Vagina (tissue), 2 donors: Measurements from ENCODE around the gene TNRC18. TPM values are rescaled to one million over a fixed set of nuclear protein-coding genes. Genes with fewer than 3 reads are reported as not detected.

ENCODE experiments used
- DNase-seq, 2 donors: peaks; one replicate each; pipeline ENCODE4 v3.0.0-alpha.2; 2017; ENCODE audit errors: extremely low spot score in 2 of 2
- H3K27ac ChIP-seq: fragments of 200-600 bp; sonication (generic); one replicate; pipeline ENCODE4 v1.5.1; 2019
- H3K27me3 ChIP-seq: fragments of 200-600 bp; sonication (generic); one replicate; pipeline ENCODE4 v1.5.1; 2019
- H3K36me3 ChIP-seq, 2 donors: fragments of 200-600 bp; sonication (generic); one replicate each; pipeline ENCODE4 v1.5.1; 2017 to 2019
- H3K4me1 ChIP-seq: fragments of 200-600 bp; sonication (generic); one replicate; pipeline ENCODE4 v1.5.1; 2019
- H3K4me3 ChIP-seq, 2 donors: fragments of 200-600 bp; sonication (generic); 1 replicate in 1 of 2; 2 replicates in 1 of 2; pipeline ENCODE4 v1.5.1; 2016 to 2019
- H3K9me3 ChIP-seq: fragments of 200-600 bp; sonication (generic); one replicate; pipeline ENCODE4 v1.5.1; 2019
- POLR2A ChIP-seq, 2 donors: fragments of 450-650 bp; IDR thresholded peaks; one replicate each; pipeline ENCODE4 v1.6.1; 2017; ENCODE audit warnings: antibody characterized with exemption in 2 of 2, mild to moderate bottlenecking in 2 of 2, moderate library complexity in 2 of 2
- POLR2AphosphoS5 ChIP-seq, 2 donors: sonication (generic); formaldehyde crosslinking; IDR thresholded peaks; one replicate each; pipeline ENCODE4 v1.9.0; 2017; ENCODE audit warnings: antibody characterized with exemption in 2 of 2, mild to moderate bottlenecking in 2 of 2, low read depth in 1 of 2; ENCODE audit not compliant: insufficient read depth in 1 of 2
- intact Hi-C: fragments of 100-400 bp; cut with DNase I; formaldehyde crosslinking; loops from one replicate; pipeline ENCODE4 v1.15.1; 2023
- total RNA-seq: library from RNA; depleted of rRNA; stranded (reverse); fragments of >200 nt; gene quantifications from one replicate; pipeline ENCODE4 v1.2.3, GENCODE V29; 2016
- TF ChIP-seq, protein P1 (sequence below), 3 experiments: fragments of 450-650 bp in 2 of 3; fragments of 200-600 bp in 1 of 3; sonication (generic) in 1 of 3; IDR thresholded peaks; one replicate each; pipeline ENCODE4 v1.5.1; 2017 to 2019; ENCODE audit warnings: antibody characterized with exemption in 3 of 3, mild to moderate bottlenecking in 2 of 3, moderate library complexity in 2 of 3

The TNRC18 gene
- total RNA-seq, 1 donor from 2014 or later, result 79.8 TPM

DNA sequence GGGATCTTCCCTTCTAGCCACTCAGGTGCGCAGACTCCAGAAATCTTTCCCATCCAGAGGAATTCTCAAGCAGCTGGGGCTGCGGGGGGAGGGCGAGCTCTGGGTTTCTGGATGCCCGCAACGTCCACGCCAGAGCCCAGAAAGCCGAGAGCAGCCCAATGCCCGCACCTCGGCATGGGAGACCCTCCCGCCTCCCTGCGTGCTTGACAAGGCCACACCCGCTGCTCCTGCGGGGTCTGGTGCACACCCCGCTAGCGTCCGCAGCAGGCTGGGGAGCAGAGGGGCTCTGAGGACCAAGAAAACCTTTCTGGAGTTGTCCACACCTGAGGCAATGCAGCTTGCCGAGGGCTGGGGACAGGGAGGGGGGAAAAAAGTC is 74.6 kb downstream of the TNRC18 start:
- no peak for DNase-seq
- Histone ChIP-seq H3K4me3 (no peak overlapping the region), H3K27ac (no peak overlapping the region), H3K36me3 (peaks cover 0 to 56% of the 10 kb centered on the region in 2 donors), H3K27me3 (no peaks in the 10 kb centered on the region), H3K4me1 (peaks cover 17% of the 10 kb centered on the region), H3K9me3 (no peaks in the 10 kb centered on the region)
- TF ChIP-seq POLR2AphosphoS5 (IDR thresholded peaks at IDR 0.05; ENCODE audit: insufficient read depth in 1 of 2, low read depth in 1 of 2) (no peak), POLR2A (IDR thresholded peaks at IDR 0.05) (no peak)
- TF ChIP-seq, protein P1, sequence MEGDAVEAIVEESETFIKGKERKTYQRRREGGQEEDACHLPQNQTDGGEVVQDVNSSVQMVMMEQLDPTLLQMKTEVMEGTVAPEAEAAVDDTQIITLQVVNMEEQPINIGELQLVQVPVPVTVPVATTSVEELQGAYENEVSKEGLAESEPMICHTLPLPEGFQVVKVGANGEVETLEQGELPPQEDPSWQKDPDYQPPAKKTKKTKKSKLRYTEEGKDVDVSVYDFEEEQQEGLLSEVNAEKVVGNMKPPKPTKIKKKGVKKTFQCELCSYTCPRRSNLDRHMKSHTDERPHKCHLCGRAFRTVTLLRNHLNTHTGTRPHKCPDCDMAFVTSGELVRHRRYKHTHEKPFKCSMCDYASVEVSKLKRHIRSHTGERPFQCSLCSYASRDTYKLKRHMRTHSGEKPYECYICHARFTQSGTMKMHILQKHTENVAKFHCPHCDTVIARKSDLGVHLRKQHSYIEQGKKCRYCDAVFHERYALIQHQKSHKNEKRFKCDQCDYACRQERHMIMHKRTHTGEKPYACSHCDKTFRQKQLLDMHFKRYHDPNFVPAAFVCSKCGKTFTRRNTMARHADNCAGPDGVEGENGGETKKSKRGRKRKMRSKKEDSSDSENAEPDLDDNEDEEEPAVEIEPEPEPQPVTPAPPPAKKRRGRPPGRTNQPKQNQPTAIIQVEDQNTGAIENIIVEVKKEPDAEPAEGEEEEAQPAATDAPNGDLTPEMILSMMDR (IDR thresholded peaks at IDR 0.05), result no peak
- intact Hi-C loops, result no loop called here

GRCh38 chr7:5348134-5349004 is 75.3 kb downstream of the TNRC18 start:
- no peak for TF ChIP-seq POLR2A (IDR thresholded peaks at IDR 0.05)
- TF ChIP-seq, protein P1 (IDR thresholded peaks at IDR 0.05), result no peak
- H3K4me1 ChIP-seq, result peaks cover 12% of the 10 kb centered on the region
- H3K27me3 ChIP-seq, result no peaks in the 10 kb centered on the region
- no peak for DNase-seq
- intact Hi-C loops, result no loop called here
- no peak overlapping the region for H3K4me3 ChIP-seq
- no peaks in the 10 kb centered on the region for H3K9me3 ChIP-seq
- H3K36me3 ChIP-seq, result peaks cover 0 to 62% of the 10 kb centered on the region in 2 donors
- no peak overlapping the region for H3K27ac ChIP-seq

DNA sequence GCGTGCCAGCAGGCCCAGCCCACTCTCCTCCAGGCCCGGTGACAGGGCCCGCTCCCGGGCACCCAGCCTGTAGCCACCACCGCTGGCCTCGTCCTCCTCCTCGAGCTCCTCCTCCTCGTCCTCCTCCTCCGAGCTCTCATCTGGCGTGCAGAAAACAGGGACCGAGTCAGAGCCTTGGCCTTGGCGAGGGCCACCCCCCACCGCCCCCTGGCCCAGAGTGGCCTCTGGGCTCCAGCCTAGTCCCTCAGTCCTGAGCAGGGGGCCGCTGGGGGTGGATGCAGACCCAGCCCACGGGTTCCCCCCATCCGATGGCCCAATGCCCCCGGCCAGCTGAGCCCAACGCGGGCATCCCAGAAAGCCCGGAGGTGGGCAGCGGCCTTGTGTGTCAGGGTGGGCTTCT is 78.0 kb downstream of the TNRC18 start:
- DNase-seq, result no peak
- H3K4me1 ChIP-seq, result peaks cover 11% of the 10 kb centered on the region
- H3K27me3 ChIP-seq, result no peaks in the 10 kb centered on the region
- no peaks in the 10 kb centered on the region for H3K9me3 ChIP-seq
- intact Hi-C loops, result no loop called here
- H3K4me3 ChIP-seq, result no peak overlapping the region
- TF ChIP-seq POLR2AphosphoS5 (IDR thresholded peaks at IDR 0.05; ENCODE audit: insufficient read depth in 1 of 2, low read depth in 1 of 2) (no peak), POLR2A (IDR thresholded peaks at IDR 0.05) (no peak)
- TF ChIP-seq, protein P1 (IDR thresholded peaks at IDR 0.05), result no peak
- peaks cover 0 to 72% of the 10 kb centered on the region in 2 donors for H3K36me3 ChIP-seq
- H3K27ac ChIP-seq, result no peak overlapping the region

DNA sequence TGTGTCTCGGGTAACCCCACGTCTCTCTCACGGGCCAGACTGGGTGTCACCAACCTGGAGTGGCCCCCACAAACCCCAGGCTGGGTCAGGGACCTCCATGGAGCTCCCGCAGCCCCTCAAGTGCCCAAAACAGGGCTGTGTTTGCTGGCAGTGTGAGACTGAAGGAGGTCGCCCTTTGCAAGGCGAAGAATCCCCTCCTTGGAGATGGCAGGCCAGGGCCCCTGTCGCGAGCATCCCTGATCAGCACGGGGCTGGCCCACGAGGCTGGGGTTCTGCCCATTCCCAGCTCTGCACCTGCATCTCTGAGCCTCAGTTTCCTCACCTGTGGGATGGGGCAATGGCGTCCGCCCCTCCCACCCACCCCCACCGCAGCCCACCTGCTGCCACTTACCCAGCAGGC is 78.5 kb downstream of the TNRC18 start:
- H3K27ac ChIP-seq, result no peak overlapping the region
- H3K4me3 ChIP-seq, result no peak overlapping the region
- intact Hi-C loops, result no loop called here
- H3K36me3 ChIP-seq, result peaks cover 0 to 74% of the 10 kb centered on the region in 2 donors
- DNase-seq, result no peak
- H3K9me3 ChIP-seq, result no peaks in the 10 kb centered on the region
- H3K4me1 ChIP-seq, result peaks cover 6% of the 10 kb centered on the region
- TF ChIP-seq POLR2AphosphoS5 (IDR thresholded peaks at IDR 0.05; ENCODE audit: insufficient read depth in 1 of 2, low read depth in 1 of 2) (no peak), POLR2A (IDR thresholded peaks at IDR 0.05) (no peak)
- TF ChIP-seq, protein P1 (IDR thresholded peaks at IDR 0.05), result no peak
- no peaks in the 10 kb centered on the region for H3K27me3 ChIP-seq

DNA sequence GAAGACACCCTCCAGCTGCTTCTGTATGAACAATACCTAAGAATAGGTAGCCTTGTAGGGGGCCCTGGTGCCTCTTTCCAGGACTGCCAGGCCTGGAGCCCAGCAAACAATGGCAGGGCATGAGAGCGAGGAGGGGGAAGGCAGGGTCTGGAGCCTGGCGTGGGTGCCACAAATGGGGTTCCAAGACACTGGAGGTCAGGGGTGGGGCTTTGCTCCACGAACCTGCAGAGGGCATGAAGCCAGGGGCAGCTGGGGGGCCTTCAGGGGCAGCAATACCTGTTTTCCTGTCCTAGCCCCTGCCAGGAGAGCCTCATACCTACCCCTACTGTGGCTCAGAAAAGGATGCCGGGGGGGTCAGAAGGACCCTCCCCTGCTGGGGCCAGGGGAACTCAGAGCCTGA is 79.3 kb downstream of the TNRC18 start:
- intact Hi-C loops, result no loop called here
- peaks cover 0 to 75% of the 10 kb centered on the region in 2 donors for H3K36me3 ChIP-seq
- H3K27me3 ChIP-seq, result no peaks in the 10 kb centered on the region
- no peak overlapping the region for H3K4me3 ChIP-seq
- H3K9me3 ChIP-seq, result no peaks in the 10 kb centered on the region
- H3K27ac ChIP-seq, result no peak overlapping the region
- TF ChIP-seq POLR2AphosphoS5 (IDR thresholded peaks at IDR 0.05; ENCODE audit: insufficient read depth in 1 of 2, low read depth in 1 of 2), result no peak
- TF ChIP-seq, protein P1 (IDR thresholded peaks at IDR 0.05), result no peak
- TF ChIP-seq POLR2A (IDR thresholded peaks at IDR 0.05), result no peak
- no peaks in the 10 kb centered on the region for H3K4me1 ChIP-seq
- no peak for DNase-seq
